ENCODE measurements around the gene PEAK1.

Gene PEAK1

GRCh38 chr15:77370580-77370979, 49.3 kb downstream of the PEAK1 start:
- no peak overlapping the region for H3K4me3 Mint-ChIP-seq
- no peak overlapping the region for H3K27ac Mint-ChIP-seq
- H3K4me1 Mint-ChIP-seq (ENCODE audit: low read depth) = peaks cover 13% of the 10 kb centered on the region
- no peaks in the 10 kb centered on the region for H3K9me3 Mint-ChIP-seq
- no peaks in the 10 kb centered on the region for H3K27me3 Mint-ChIP-seq
- peaks cover 4% of the 10 kb centered on the region for H3K36me3 Mint-ChIP-seq (ENCODE audit: low read depth)

GRCh38 chr15:77369168-77369567, 50.7 kb downstream of the PEAK1 start:
- Mint-ChIP-seq H3K27ac (no peak overlapping the region), H3K4me1 (ENCODE audit: low read depth) (peaks cover 13% of the 10 kb centered on the region), H3K36me3 (ENCODE audit: low read depth) (peaks cover 4% of the 10 kb centered on the region), H3K4me3 (no peak overlapping the region), H3K27me3 (no peaks in the 10 kb centered on the region), H3K9me3 (no peaks in the 10 kb centered on the region)

- Mint-ChIP-seq H3K4me3 (no peak overlapping the region), H3K27me3 (no peaks in the 10 kb centered on the region), H3K36me3 (ENCODE audit: low read depth) (peaks cover 13% of the 10 kb centered on the region), H3K9me3 (peaks cover 3% of the 10 kb centered on the region), H3K27ac (no peak overlapping the region), H3K4me1 (ENCODE audit: low read depth) (peaks cover 13% of the 10 kb centered on the region)
Measured at GRCh38 chr15:77367631-77368030, 52.3 kb downstream of the PEAK1 start.

GRCh38 chr15:77361456-77361855, 58.4 kb downstream of the PEAK1 start:
- Mint-ChIP-seq H3K4me3 (no peak overlapping the region), H3K4me1 (ENCODE audit: low read depth) (no peaks in the 10 kb centered on the region), H3K27me3 (no peaks in the 10 kb centered on the region), H3K36me3 (ENCODE audit: low read depth) (peaks cover 41% of the 10 kb centered on the region), H3K27ac (no peak overlapping the region), H3K9me3 (peaks cover 3% of the 10 kb centered on the region)

- Mint-ChIP-seq H3K4me3 (no peak overlapping the region), H3K36me3 (ENCODE audit: low read depth) (peaks cover 35% of the 10 kb centered on the region), H3K4me1 (ENCODE audit: low read depth) (no peaks in the 10 kb centered on the region), H3K27me3 (no peaks in the 10 kb centered on the region), H3K27ac (no peak overlapping the region), H3K9me3 (peaks cover 3% of the 10 kb centered on the region)
Measured at GRCh38 chr15:77358545-77359240, 61.2 kb downstream of the PEAK1 start.

- Mint-ChIP-seq H3K36me3 (ENCODE audit: low read depth) (peaks cover 19% of the 10 kb centered on the region), H3K27me3 (no peaks in the 10 kb centered on the region), H3K9me3 (no peaks in the 10 kb centered on the region), H3K4me1 (ENCODE audit: low read depth) (no peaks in the 10 kb centered on the region), H3K27ac (no peak overlapping the region), H3K4me3 (no peak overlapping the region)
Measured at GRCh38 chr15:77356305-77356704, 63.6 kb downstream of the PEAK1 start.

GRCh38 chr15:77355321-77355720, 64.6 kb downstream of the PEAK1 start:
- H3K4me3 Mint-ChIP-seq = no peak overlapping the region
- peaks cover 13% of the 10 kb centered on the region for H3K36me3 Mint-ChIP-seq (ENCODE audit: low read depth)
- H3K27me3 Mint-ChIP-seq = no peaks in the 10 kb centered on the region
- no peaks in the 10 kb centered on the region for H3K9me3 Mint-ChIP-seq
- no peaks in the 10 kb centered on the region for H3K4me1 Mint-ChIP-seq (ENCODE audit: low read depth)
- H3K27ac Mint-ChIP-seq = no peak overlapping the region

- H3K27me3 Mint-ChIP-seq = no peaks in the 10 kb centered on the region
- H3K9me3 Mint-ChIP-seq = no peaks in the 10 kb centered on the region
- no peak overlapping the region for H3K27ac Mint-ChIP-seq
- H3K4me3 Mint-ChIP-seq = no peak overlapping the region
- H3K36me3 Mint-ChIP-seq (ENCODE audit: low read depth) = peaks cover 13% of the 10 kb centered on the region
- H3K4me1 Mint-ChIP-seq (ENCODE audit: low read depth) = no peaks in the 10 kb centered on the region
Measured at GRCh38 chr15:77354063-77354462, 65.8 kb downstream of the PEAK1 start.

GRCh38 chr15:77352887-77353286, 67.0 kb downstream of the PEAK1 start:
- Mint-ChIP-seq H3K27me3 (no peaks in the 10 kb centered on the region), H3K4me3 (no peak overlapping the region), H3K27ac (no peak overlapping the region), H3K36me3 (ENCODE audit: low read depth) (peaks cover 6% of the 10 kb centered on the region), H3K4me1 (ENCODE audit: low read depth) (no peaks in the 10 kb centered on the region), H3K9me3 (no peaks in the 10 kb centered on the region)

GRCh38 chr15:77350792-77351191, 69.1 kb downstream of the PEAK1 start:
- Mint-ChIP-seq H3K27ac (no peak overlapping the region), H3K9me3 (no peaks in the 10 kb centered on the region), H3K4me3 (no peak overlapping the region), H3K4me1 (ENCODE audit: low read depth) (peaks cover 7% of the 10 kb centered on the region), H3K27me3 (no peaks in the 10 kb centered on the region), H3K36me3 (ENCODE audit: low read depth) (peaks cover 16% of the 10 kb centered on the region)

GRCh38 chr15:77349666-77350065, 70.2 kb downstream of the PEAK1 start:
- Mint-ChIP-seq H3K9me3 (no peaks in the 10 kb centered on the region), H3K36me3 (ENCODE audit: low read depth) (peaks cover 26% of the 10 kb centered on the region), H3K4me1 (ENCODE audit: low read depth) (peaks cover 7% of the 10 kb centered on the region), H3K27ac (no peak overlapping the region), H3K4me3 (no peak overlapping the region), H3K27me3 (no peaks in the 10 kb centered on the region)

GRCh38 chr15:77348511-77348910, 71.4 kb downstream of the PEAK1 start:
- Mint-ChIP-seq H3K9me3 (no peaks in the 10 kb centered on the region), H3K4me3 (no peak overlapping the region), H3K36me3 (ENCODE audit: low read depth) (peaks cover 29% of the 10 kb centered on the region)

GRCh38 chr15:77347197-77347596, 72.7 kb downstream of the PEAK1 start:
- Mint-ChIP-seq H3K9me3 (peaks cover under 1% of the 10 kb centered on the region), H3K27ac (no peak overlapping the region)

More at GRCh38 chr15:77348511-77348910, 71.4 kb downstream of the PEAK1 start:
- no peaks in the 10 kb centered on the region for H3K27me3 Mint-ChIP-seq
- H3K27ac Mint-ChIP-seq = no peak overlapping the region
- peaks cover 7% of the 10 kb centered on the region for H3K4me1 Mint-ChIP-seq (ENCODE audit: low read depth)

GRCh38 chr15:77346245-77347036, 73.5 kb downstream of the PEAK1 start:
- H3K36me3 Mint-ChIP-seq (ENCODE audit: low read depth) = peaks cover 40% of the 10 kb centered on the region
- peaks cover 7% of the 10 kb centered on the region for H3K4me1 Mint-ChIP-seq (ENCODE audit: low read depth)
- peaks cover 6% of the 10 kb centered on the region for H3K9me3 Mint-ChIP-seq
- H3K4me3 Mint-ChIP-seq = no peak overlapping the region
- H3K27me3 Mint-ChIP-seq = no peaks in the 10 kb centered on the region
- H3K27ac Mint-ChIP-seq = no peak overlapping the region

More at GRCh38 chr15:77347197-77347596, 72.7 kb downstream of the PEAK1 start:
- Mint-ChIP-seq H3K36me3 (ENCODE audit: low read depth) (peaks cover 34% of the 10 kb centered on the region), H3K4me3 (no peak overlapping the region), H3K4me1 (ENCODE audit: low read depth) (peaks cover 7% of the 10 kb centered on the region), H3K27me3 (no peaks in the 10 kb centered on the region)

GRCh38 chr15:77342807-77343206, 77.1 kb downstream of the PEAK1 start:
- H3K36me3 Mint-ChIP-seq (ENCODE audit: low read depth) = peaks cover 45% of the 10 kb centered on the region
- H3K27ac Mint-ChIP-seq = no peak overlapping the region
- H3K4me1 Mint-ChIP-seq (ENCODE audit: low read depth) = peaks cover 7% of the 10 kb centered on the region
- H3K9me3 Mint-ChIP-seq = peaks cover 9% of the 10 kb centered on the region
- H3K4me3 Mint-ChIP-seq = no peak overlapping the region
- no peaks in the 10 kb centered on the region for H3K27me3 Mint-ChIP-seq

Data from stimulated activated naive CD8-positive, alpha-beta T cell treated with anti-CD3 and anti-CD28 coated beads, Interleukin-15, Interleukin-2, amounts not matched to agents 100 ng/mL and 50 ng/mL, for 24 hours (primary cell).